Measurements from ENCODE around the gene GSK3B.

DNA sequence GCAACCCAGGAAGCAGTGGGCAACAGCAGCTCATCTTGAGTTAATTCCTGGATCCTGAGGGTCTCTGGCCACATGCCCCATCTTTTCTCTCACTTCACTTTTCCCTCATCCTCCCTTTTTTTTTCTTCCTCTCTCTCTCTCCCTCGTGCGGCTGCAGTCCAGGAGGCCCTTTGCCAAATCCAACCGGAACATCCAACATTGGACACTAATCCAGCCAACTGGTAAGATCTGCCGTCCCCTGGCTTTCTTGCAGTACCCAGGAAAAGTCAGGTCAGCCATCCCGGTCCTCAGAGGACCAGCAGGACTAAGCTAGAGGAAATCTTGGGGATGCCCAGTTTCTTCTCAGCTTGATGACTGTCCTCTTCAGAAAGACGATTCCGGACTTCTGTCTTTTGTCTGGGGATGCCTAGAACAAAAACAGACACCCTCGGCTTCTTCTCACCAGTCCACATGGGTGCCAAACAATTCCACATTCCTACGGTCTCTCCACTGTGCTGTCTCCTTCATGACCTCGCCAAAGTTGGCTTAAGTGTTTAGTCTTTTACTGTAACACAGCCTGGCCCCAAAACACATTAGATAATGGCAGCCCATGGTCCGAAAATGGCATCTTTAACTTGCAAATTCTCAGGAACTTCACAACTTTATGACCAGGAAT, 115.6 kb downstream of the GSK3B start:
- TF ChIP-seq, protein P1, sequence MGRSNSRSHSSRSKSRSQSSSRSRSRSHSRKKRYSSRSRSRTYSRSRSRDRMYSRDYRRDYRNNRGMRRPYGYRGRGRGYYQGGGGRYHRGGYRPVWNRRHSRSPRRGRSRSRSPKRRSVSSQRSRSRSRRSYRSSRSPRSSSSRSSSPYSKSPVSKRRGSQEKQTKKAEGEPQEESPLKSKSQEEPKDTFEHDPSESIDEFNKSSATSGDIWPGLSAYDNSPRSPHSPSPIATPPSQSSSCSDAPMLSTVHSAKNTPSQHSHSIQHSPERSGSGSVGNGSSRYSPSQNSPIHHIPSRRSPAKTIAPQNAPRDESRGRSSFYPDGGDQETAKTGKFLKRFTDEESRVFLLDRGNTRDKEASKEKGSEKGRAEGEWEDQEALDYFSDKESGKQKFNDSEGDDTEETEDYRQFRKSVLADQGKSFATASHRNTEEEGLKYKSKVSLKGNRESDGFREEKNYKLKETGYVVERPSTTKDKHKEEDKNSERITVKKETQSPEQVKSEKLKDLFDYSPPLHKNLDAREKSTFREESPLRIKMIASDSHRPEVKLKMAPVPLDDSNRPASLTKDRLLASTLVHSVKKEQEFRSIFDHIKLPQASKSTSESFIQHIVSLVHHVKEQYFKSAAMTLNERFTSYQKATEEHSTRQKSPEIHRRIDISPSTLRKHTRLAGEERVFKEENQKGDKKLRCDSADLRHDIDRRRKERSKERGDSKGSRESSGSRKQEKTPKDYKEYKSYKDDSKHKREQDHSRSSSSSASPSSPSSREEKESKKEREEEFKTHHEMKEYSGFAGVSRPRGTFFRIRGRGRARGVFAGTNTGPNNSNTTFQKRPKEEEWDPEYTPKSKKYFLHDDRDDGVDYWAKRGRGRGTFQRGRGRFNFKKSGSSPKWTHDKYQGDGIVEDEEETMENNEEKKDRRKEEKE (IDR thresholded peaks at IDR 0.05), result no peak
- TF ChIP-seq MAX (IDR thresholded peaks at IDR 0.05; ENCODE audit: low read depth, low read length), result no peak
- TF ChIP-seq, protein P2, sequence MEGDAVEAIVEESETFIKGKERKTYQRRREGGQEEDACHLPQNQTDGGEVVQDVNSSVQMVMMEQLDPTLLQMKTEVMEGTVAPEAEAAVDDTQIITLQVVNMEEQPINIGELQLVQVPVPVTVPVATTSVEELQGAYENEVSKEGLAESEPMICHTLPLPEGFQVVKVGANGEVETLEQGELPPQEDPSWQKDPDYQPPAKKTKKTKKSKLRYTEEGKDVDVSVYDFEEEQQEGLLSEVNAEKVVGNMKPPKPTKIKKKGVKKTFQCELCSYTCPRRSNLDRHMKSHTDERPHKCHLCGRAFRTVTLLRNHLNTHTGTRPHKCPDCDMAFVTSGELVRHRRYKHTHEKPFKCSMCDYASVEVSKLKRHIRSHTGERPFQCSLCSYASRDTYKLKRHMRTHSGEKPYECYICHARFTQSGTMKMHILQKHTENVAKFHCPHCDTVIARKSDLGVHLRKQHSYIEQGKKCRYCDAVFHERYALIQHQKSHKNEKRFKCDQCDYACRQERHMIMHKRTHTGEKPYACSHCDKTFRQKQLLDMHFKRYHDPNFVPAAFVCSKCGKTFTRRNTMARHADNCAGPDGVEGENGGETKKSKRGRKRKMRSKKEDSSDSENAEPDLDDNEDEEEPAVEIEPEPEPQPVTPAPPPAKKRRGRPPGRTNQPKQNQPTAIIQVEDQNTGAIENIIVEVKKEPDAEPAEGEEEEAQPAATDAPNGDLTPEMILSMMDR (IDR thresholded peaks at IDR 0.05 in 2 of 3, conservative IDR thresholded peaks at IDR 0.05 in 1 of 3; ENCODE audit: control insufficient read depth in 2 of 3, extremely low read depth in 1 of 3, insufficient read depth in 1 of 3, low read depth in 3 of 3, low read length in 3 of 3), result no peak
- TF ChIP-seq CREB1 (IDR thresholded peaks at IDR 0.05; ENCODE audit: low read depth), result no peak
- TF ChIP-seq RFX5 (IDR thresholded peaks at IDR 0.05; ENCODE audit: low read depth, low read length), result no peak
- no peak for TF ChIP-seq NRF1 (conservative IDR thresholded peaks at IDR 0.05; ENCODE audit: low read depth, low read length)
- no peak for TF ChIP-seq SMARCA5 (IDR thresholded peaks at IDR 0.05)
- TF ChIP-seq TAF1 (IDR thresholded peaks at IDR 0.05; ENCODE audit: borderline replicate concordance, low read depth, low read length), result no peak
- TF ChIP-seq JUNB (IDR thresholded peaks at IDR 0.05), result no peak
- no peak for TF ChIP-seq JUND (IDR thresholded peaks at IDR 0.05; ENCODE audit: low read depth, low read length)
- no peak for TF ChIP-seq FOS (IDR thresholded peaks at IDR 0.05; ENCODE audit: borderline replicate concordance, extremely low read depth, insufficient read length)
- TF ChIP-seq NFIC (IDR thresholded peaks at IDR 0.05; ENCODE audit: low read depth, low read length), result no peak
